HK-2 (cell line): ENCODE measurements around the gene PKNOX2.

Experiments
- DNase-seq: peaks from one replicate; pipeline ENCODE4 v3.0.0-alpha.2; 2018; ENCODE audit not compliant: unreplicated experiment

Gene PKNOX2

DNA sequence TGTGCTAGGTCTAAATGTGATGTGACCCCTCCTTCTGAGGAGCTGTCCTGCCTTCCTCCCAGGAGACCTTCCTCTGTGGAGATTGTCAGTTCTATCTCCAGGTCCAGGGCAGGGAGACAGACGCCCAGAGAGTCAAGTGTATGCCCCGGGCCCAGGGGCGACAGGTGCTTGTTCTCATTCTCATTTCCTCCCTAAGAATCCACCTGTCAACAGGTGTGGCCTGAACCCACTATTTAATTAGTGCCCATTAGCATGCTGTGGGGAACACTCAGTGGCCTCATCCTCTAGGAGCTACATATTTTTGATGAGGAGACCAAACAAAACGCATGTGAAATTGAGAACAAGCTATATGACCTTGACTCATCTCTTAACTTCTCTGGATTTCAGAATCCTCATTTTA lies 9.5 kb downstream of the PKNOX2 start:
- DNase-seq: no peak

DNA sequence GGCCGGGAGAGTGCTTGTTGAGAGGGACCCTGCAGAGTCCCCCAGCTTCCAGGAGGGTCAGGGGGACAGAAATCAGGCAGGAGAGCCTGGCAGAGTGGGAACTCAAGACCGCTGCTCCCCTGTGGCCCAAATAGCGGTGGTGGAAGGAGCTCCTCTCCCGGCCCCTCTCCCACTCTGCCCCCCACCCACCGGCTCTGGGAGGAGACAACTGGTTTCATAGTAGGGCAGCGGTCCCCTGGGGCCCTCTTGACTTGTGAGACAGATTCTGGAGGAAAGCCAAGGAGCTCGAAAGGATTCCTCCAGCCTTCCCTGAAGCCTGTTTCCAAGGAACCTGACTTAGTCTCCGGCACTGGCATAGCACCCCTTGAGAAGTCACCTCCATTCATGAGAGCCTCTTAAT lies 10.1 kb downstream of the PKNOX2 start:
- DNase-seq: no peak

DNA sequence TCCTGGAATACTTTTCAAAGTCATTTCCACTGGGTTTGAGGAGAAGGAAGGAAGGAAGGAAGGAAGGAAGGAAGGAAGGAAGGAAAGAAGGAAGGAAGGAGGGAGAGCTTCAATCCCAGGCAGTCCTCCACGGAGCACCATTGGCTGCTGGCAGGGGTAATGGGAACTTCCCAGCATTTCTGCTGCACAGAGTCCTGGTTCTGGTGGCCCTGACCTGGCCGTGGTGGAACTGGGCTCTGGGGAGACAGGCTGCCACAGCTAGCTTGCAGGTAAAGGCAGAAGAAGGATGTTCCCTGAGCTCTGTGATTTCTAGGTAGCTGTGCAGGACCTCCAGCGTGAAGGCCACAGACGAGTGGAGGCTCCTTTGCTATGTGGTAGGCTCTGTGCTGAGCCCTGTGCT lies 10.6 kb downstream of the PKNOX2 start:
- no peak for DNase-seq

DNA sequence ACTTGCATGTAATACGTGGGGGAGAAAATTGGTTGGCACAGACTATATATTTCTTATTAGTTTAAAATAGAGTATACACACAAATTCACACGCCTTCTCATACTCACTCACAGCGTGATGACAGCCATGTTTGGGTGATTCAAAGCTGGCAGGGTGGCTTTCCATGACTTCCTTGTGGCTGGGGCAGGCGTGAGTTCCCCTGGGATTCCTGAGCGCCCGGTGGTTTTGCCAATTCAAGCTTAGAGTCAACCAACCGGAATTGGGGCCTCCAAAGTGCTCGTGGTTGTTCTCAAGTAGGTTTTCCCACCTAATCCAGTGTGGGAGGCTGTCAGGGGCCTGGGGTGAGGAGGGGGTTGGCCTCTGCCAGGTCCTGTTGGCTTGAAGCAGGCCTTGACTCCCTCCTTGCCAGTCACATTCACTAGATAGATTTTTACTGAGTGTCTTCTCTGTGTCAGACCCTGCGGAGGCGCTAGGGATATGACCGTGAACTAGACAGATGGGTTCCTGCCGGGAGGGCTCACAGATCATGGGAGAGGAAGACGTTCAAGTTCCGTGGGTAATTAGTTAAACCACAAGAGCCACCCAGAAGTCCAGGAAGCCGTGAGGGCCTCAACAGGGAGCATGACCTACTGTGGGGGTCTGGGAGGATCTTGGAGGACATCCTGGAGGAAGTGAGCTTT lies 11.5 kb downstream of the PKNOX2 start:
- DNase-seq: no peak

DNA sequence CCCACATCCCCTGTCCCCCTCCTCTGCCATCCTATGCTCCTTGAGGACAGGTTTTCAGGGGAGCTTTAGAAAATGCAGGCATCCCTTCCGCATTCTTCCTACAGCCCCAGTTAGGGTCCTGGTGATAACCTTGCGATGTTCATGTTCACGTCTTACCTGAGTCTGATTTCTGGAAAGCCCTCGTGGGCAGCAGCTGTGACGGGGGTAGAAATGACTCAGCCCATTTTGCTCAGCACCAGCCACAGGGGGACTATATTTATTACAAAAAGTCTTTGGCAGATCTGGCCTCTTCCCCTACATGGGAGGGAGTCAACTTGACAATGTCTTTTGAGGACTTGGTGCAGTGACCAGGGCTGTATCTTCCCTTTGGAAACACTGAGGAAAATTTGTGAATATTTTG lies 12.3 kb downstream of the PKNOX2 start:
- DNase-seq: no peak

DNA sequence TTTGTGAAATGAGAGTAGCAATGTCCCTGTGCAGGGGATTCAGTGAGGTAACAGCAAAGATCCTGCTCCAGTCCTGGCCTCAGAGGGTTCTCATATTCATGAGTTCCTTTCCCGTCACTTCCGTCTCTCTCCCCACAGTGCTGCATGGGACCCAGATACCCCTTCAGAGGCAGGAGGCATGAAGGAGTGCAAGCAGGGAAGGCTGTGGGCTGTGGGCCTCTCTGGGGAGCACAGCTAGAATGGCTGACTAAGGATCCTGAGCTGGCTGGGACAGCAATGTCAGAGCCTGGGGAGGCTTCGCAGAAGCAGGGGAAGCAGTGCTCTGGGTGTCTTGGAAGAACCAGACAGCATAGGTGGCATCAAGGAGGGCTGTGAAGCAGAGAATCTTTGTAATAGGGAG lies 13.0 kb downstream of the PKNOX2 start:
- no peak for DNase-seq

DNA sequence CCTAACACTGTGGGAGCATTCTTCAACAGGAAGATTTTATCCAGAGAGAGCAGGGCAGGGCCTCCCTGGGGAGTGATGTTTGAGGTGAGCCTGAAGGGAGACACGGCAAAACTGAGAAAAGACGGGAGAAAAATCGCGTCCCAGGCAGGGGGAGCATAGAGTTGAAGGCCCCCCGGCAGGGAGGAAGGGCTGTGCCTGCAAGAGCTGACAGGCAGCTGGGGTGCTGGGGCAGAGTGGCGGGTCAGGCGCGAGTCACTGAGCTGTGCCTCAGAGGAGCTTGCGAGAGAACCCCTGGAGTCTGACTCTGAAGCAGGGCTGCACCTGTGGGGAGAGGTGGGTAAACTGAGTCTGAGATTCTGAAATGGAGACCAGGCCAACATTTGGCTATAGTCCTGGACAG lies 14.8 kb downstream of the PKNOX2 start:
- DNase-seq: no peak

DNA sequence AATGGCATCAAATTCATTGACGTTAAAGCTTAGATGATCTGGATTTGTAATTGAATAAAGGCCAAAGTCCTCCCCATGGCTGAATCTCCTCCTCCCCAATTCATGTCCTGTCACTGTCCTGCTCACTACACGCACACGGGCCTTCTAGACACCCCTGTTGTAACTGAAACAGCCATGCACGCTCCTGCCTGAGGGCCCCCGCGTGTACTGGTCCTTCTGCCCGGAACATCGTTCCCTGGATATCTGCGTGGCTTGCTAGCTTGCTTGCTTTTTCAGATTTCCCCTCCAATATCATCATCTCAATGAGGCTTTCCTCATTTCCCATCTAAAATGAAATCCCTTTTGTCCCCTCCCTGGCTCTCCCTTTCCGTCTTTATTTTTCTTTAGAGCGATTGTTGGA lies 15.3 kb downstream of the PKNOX2 start:
- no peak for DNase-seq

DNA sequence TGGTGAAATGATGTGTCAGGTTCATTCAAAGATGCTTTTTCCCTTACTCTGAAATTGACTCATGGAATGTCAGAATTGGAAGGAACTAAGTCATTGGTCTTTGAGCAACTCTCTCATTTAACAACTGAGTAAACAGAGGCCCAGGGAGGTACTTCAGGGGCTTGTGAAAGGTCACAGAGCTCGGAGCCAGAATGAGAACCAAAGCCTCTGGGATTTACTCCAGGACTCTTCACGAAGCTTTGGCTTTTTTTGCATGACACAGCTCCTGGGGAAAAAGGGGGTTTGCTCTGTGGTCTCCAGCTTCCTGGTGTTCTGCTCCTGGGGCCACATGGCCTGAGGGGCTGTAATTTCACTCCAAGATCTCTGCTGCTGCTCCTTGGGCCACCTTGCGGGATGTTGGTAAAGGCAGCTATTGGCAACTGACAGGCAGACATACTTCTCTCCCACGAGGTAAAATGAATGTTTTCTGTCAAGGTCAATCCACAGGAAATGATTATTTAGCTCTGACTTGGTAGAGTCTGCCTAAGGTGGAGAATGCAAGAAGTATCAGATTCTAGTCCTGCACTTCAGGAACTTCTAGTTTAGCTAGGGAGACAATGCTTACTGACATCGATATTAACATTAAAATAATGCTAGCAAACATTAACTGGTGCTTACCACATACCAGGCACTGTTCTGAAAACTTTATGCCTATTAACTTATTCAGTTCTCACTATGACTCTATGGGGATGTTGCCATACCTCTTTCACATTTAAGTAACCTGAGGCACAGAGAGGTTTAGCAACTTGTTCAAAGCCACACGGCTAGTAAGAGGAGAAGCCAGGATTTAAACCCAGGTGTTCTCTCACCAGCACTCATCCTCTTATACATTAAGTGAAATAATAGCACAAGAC lies 16.1 kb downstream of the PKNOX2 start:
- no peak for DNase-seq

DNA sequence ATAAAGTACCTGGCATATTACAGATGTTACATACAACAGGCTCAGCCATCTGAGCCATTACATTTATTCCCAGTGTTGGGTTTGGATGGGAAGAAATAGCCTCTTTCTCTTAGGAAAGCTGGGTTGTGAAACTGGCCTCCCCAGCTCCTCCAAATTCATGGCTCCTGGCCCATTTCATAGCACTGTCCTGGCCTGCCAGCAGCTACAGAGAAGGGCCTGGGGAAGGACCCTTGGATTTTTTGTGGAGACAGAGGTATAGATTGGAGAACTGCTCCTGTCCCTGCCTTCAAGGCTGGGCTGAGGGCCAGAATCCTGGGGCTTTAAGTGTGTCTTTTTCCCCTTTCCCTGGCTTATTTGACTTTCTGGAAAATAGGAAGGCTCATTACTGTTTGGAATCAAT lies 18.0 kb downstream of the PKNOX2 start:
- DNase-seq: no peak

DNA sequence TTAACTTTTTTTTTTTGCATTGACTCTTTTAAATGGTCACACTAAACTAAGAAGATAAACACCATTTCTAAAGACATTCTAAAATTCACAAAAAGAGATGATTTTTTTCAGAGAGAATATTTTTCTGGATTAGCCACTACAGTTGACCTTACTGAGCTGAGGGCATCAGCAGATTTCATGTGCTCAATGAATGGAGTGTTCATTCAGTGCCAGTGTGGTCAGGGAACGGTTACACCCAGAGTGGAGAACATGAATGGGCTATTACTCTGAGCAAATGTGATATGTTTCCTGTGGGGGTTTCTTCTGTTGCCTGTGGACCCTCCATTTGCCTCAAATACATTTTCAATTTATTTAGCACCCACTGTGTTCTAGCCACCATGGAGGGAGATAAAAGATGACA lies 19.1 kb downstream of the PKNOX2 start:
- no peak for DNase-seq

DNA sequence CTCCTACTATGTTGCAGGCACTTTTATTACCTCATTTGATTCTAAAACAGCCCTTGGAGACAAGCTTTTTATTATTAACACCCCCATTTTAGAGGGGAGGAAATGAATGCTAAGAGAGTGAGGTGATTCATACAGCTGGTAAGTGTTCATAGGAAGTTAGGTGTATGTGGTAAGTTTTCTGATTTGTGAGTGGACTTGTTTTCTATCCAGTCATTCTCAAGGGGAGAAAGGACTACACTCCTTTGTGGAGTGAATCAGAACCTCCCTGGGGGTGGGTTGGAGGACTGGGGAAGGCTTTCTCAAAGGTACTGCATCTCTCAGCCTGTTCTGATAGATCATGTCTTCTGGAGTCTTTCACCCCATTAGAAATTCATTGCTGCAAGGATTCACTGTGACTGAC lies 23.5 kb downstream of the PKNOX2 start:
- DNase-seq: no peak

DNA sequence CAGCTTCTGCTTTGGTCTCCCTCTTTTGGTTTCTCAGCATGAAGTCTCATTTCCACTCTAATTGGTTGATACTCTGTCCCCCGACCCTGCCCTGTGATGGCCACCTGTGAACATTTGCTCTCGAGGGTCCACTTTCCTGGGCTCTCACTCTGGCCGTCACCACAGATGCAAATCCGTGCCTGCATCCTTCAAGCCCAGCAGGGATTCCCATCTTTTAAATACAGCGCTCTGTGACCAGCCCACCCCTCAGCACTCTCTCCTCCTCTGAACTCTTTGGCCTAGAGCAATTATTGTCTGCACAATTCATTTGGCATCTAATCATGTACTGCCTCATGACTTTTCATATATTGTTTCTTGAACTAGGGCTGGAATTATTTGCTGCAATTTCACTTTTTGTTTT lies 26.0 kb downstream of the PKNOX2 start:
- DNase-seq: no peak

DNA sequence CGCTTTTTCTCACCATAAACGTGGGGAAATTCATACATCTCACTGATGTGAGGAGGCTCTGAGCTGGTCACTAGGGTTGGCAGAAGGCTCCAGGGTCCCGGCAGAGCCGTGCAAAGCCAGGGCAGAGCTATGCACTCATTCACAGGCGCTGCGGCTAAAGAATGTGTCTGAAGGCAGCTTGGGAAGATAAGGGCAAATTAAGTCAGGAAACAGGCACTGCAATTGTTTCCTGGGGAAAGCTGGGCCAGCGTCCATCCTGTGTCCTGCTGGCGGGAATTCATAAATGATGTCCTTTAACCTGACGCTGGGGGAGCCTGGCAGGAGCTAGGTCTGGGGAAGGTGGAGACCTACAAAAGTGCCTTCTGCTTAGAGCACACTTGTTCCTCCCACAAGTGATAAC lies 27.6 kb downstream of the PKNOX2 start:
- DNase-seq: no peak

DNA sequence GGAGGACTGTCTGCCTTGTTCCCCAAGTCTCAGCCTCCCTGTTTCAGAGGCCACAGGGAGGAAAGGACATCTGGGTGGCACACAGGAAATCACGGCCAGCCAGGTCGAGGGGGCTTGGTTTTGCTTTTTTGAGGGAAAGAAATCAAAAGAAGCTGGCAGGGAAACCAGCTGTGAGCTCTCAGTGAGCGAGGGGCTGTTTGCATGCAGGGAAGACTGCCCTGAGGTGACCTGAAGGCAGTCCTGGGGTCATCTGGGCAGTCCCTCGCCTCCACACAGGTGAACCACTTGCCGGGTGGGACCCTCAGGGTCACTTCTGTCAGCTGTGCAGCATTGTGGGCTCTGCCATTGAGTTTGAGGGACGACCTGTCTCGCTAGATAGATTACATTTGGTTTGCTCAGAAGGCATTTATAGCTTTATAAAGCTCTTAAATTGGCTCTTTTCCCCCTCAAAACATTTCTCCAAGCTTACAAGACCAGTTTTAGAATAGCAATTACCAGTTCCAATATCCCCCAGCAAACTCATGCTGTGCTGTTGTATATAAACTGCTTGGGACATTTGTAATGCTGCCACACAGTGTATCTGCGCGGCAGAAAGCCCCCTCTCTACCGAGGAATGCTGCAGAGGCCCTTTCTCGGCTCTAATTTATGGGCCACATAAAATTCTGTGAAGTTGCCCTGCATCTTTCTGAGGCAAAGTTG lies 28.3 kb downstream of the PKNOX2 start:
- DNase-seq: no peak

DNA sequence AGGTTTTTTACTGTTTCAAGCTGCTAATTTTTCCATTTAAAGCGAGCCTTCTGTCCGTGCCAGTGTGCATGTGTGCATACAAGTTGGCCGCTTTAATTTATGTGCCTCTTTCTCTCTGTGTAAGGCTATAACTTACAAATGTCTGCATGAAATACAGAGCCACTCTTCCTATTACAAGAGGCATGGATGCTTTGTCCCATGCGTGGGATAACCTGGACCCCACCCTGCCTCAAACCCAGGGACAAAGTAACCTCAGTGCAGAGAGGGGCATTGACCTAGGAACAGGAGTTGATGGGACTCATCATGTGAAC lies 28.8 kb downstream of the PKNOX2 start:
- no peak for DNase-seq

DNA sequence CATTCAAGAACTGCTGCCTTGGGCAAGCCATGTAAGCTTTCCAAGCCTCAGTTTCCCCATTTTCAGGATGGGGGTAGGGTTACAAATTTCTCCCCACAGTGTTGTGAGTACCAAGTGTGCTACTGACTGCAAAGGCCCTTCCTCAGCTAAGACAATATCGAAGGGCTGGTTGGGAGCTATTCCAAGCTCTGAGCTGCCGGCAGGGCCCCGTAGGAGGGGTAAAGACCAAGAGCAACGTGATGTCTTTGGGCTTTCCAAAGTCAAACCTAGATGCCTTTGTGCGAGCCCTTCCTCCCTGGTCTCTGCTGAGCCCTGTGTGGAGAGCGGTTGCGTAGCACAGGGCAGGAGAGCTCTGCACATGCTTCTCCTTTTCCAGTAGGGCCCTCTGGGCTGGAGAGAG lies 29.3 kb downstream of the PKNOX2 start:
- DNase-seq: no peak

DNA sequence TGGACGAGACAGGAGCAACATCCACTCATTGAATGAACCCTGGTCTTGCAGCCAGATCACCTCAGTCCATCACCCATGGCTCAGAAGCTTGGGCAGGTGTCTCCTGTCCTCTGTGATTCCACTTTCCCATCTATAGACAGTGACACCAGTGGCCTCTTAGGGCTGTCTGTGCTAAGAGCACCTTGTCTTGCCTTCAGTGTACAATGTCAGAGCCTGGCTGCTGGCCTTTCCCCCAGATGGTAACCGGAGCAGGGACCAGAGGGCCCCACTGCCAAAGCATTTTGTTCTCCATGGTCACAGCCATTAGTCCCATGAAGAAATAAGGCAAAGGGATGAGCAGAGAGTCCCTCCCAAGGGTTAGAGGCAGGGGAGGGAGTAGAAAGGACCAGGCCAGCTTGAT lies 35.4 kb downstream of the PKNOX2 start:
- no peak for DNase-seq

DNA sequence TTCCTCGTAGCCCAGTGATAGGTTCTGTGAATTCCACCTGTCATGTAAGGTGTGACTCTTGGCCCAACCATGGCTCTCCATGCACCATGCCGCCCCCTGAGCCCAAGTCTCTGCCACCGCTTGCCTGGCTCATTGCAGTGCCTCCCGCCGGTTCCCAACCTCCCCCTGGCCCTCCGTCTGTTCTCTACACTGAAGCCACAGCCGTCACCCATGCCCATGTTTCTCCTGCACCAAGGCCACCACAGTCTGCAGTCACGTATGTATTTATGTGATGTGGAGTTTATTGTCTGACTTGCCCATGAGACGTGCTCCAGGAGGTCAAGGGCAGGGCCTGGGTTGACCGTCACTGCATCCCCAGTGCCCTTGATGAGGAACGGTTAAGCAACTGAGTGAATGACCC lies 35.9 kb downstream of the PKNOX2 start:
- no peak for DNase-seq

DNA sequence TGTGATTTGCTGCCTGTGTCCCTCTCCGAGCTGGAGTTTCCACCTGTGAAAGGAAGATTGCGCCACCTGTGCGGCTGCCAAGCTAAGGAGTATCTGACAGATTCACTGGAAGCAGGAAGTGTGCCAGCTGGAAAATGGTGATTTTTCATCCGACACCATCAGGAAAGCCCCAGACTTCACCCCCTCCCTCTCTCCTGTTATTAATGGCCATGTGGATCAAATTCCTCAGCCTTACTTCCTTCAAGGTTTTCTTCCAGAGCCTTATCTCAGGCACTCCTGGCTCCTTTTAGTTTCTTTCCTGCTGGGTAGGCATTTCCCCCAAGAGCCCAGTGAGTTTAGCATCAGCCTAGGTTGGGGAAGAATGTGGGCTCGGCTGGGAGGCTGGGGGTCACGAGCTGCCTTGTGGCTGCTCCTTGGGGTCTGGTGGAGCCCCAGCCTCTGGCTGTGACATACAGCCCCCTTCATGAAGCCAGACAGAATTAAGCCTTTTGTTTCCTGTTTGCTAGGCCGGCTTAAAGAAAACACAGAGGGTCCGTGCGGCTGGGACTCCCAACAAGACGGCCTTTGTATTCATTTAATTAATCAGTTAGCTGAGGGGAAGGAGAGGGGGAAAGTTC lies 37.1 kb downstream of the PKNOX2 start:
- DNase-seq: no peak

DNA sequence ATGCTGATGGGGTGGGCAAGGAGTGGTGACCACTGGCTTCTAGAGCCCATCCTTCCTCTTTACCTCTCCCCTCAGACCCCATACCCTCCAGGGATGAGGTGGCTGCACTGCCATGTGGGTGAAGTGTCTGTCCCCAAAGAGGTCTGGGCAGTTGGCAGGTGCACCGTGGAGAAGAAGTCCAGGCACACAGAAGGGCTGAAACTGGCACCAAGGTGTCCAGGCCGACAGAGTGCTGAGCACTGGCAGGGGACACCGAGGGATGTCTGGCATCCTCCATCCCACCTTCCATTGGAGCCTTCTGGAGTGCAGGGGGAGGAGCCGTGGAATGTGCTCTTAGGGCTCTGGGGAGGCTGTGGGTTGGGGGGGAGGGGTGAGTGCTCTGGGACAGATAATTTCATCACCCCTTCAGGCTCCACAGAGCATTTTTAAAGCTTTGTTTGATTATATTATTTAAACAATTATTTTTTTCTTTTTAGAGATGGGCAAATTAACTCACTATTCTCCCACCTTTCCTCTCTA lies 37.9 kb downstream of the PKNOX2 start:
- no peak for DNase-seq

DNA sequence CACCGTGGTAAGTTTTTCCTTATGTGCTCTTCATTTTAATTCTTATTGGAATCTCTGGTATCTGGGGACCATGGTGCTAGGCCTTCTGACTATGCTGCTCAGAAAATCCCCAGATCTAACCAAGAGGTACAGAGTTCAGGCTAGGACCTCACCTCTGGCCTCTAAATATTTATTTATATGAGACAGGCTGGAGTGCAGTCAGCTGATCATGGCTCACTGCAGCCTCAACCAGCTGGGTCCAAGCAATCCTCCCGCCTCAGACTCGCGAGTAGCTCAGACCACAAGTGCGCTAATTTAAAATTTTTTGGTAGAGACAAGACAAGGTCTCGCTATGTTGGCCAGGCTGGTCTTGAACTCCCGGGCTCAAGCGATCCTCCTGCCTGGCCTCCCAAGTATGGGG lies 38.4 kb downstream of the PKNOX2 start:
- DNase-seq: no peak
